OCI-M1 (cell line): ENCODE measurements around the gene MARCHF9.
"Not testable (repeated sequence)": the region's sequence is repeated elsewhere in the genome, so short reads cannot be mapped to it uniquely, and the experiment has no call there.

Experiments used
- DNase-seq: peaks from one replicate; lab custom pipeline; 2025; lab: John Stamatoyannopoulos, UW

Gene MARCHF9

GRCh38 chr12:57754411-57755193, at the start of gene MARCHF9:
Gene MARCHF9, plus strand, starts transcription at chr12:57755103. Its CDS starts 426 bp downstream, at chr12:57755529.
- peak; percentile 45 for DNase-seq

DNA sequence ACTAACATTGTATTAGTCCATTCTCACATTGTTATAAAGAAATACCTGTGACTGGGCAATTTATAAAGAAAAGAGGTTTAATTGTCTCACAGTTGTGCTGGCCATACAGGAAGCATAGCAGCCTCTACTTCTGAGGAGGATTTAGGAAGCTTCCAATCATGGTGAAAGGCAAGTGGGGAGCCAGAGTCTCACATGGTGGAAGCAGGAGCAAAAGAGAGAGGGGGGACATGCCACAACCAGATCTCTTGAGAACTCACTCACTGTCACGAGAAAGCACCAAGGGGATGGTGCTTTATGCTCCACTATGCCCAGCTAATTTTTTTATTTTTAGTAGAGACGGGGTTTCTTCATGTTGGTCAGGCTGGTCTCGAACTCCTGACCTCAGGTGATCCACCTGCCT, 47.7 kb upstream of the MARCHF9 start:
- DNase-seq = no peak

GRCh38 chr12:57708296-57708695, 46.6 kb upstream of the MARCHF9 start:
- DNase-seq = no peak

GRCh38 chr12:57712701-57713100, 42.2 kb upstream of the MARCHF9 start:
- DNase-seq = no peak

- no peak for DNase-seq
These were observed 41.7 kb upstream of the MARCHF9 start for GRCh38 chr12:57713209-57713608.

- DNase-seq = not testable (repeated sequence)
These were observed 39.7 kb upstream of the MARCHF9 start for GRCh38 chr12:57715036-57715748.

- no peak for DNase-seq
These were observed 39.1 kb upstream of the MARCHF9 start for GRCh38 chr12:57715786-57716185.

GRCh38 chr12:57716305-57716704, 38.6 kb upstream of the MARCHF9 start:
- DNase-seq = no peak

DNA sequence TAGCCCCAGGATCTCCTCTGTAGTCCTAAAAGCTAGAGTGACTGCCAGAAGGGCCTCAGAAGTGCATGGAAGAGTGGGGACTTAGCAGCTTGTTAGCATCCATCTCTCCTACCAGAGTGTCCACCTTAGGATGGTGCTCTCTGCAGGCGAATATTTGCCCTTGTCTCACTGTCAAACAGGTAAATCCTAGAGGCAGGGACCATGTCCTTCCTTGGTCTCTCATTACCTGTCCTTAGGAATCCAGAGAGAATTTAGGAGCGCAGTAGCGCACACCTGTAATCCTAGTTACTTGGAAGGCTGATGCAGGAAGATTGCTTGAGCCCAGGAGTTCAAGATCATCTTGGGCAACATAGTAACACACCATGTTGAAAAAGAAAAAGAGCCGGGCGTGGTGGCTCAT, 37.8 kb upstream of the MARCHF9 start:
- DNase-seq = no peak

GRCh38 chr12:57717846-57718640, 36.9 kb upstream of the MARCHF9 start:
- no peak for DNase-seq

- no peak for DNase-seq
These were observed 36.0 kb upstream of the MARCHF9 start for GRCh38 chr12:57718641-57719528.

- no peak for DNase-seq
These were observed 34.9 kb upstream of the MARCHF9 start for GRCh38 chr12:57719777-57720605.

- DNase-seq = no peak
These were observed 34.0 kb upstream of the MARCHF9 start for GRCh38 chr12:57720606-57721595.

GRCh38 chr12:57721846-57722608, 32.9 kb upstream of the MARCHF9 start:
- not testable (repeated sequence) for DNase-seq

DNA sequence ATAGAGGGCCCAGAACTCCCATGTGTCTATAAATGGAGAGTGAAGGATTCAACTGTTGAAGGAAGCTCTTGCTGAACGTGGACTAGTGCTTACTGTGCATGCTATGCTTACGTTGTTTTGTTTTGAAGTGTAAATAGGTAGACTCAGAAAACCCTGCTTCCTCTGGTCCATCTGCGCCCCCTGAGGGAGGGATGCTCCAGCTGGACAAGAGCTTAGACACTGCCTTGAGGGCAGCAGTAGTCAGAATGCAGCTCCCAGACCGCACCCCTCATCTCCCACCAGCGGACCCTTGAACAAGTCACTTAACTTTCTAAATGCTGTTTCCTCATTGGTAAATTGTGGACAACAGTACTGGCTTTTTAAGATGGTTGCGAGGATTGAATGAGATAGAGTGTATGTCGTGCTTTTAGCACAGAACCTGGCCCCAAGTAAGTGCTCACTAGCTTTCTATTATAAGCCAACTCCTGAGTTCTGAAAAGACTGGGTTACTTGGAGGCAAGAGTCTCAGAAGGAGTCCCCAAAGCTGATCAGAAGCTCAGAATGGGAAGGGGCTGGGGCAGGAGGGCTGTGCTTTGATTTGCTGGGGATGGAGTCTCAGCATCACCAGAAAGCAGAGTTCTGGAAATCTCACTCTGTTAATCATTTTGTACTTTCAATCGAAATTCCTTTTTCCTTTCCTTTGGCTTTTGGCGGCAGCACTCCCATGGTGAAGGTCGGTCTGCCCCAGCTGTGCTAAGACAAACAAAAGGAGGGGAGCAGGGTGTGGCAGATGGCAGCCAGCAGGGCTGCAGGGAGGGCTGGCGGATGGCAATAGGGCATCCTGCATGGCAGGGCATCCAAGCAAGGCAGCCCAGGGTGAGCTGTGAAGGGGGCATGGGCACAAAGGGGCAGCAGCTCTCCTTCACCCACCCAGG, 31.9 kb upstream of the MARCHF9 start:
- no peak for DNase-seq

GRCh38 chr12:57723630-57723962, 31.3 kb upstream of the MARCHF9 start:
- no peak for DNase-seq
